Mucosa of descending colon (tissue), 3 donors: ENCODE measurements around the gene TMEM87B. TPM values are rescaled to one million over a fixed set of nuclear protein-coding genes. Genes with fewer than 3 reads are reported as not detected.
"Not testable (repeated sequence)": the region's sequence is repeated elsewhere in the genome, so short reads cannot be mapped to it uniquely, and the experiment has no call there.

ENCODE experiments used
- ATAC-seq: fragments of 200-7000 bp; cut with Tn5 transposase; one replicate; pipeline ENCODE4 v1.9.1; 2020; ENCODE audit warnings: mild to moderate bottlenecking, moderate library complexity
- DNase-seq, 3 donors: peaks; one replicate each; pipeline ENCODE4 v3.0.0-alpha.2; 2020
- H3K36me3 ChIP-seq: fragments of 200-600 bp; one replicate; pipeline ENCODE4 v1.8.0; 2021; ENCODE audit warnings: low read depth, mild to moderate bottlenecking
- H3K4me1 ChIP-seq: fragments of 200-600 bp; one replicate; pipeline ENCODE4 v1.8.0; 2021; ENCODE audit warnings: low read depth, mild to moderate bottlenecking
- H3K4me3 ChIP-seq: fragments of 200-600 bp; one replicate; pipeline ENCODE4 v1.8.0; 2021; ENCODE audit warnings: mild to moderate bottlenecking
- H3K9me3 ChIP-seq: fragments of 200-600 bp; one replicate; pipeline ENCODE4 v1.8.0; 2021; ENCODE audit warnings: mild to moderate bottlenecking
- CTCF ChIP-seq: fragments of 200-600 bp; IDR thresholded peaks from one replicate; pipeline ENCODE4 v1.8.0; 2022; ENCODE audit warnings: antibody characterized with exemption, mild to moderate bottlenecking
- intact Hi-C, 2 donors: fragments of 100-400 bp; cut with DNase I in 1 of 2; cut with micrococcal nuclease in 1 of 2; formaldehyde crosslinking; loops; one replicate each; pipeline versions ENCODE4 v1.11.0 to v1.11.1; 2022; cut with DNase I, micrococcal nuclease
- total RNA-seq, 3 donors: library from RNA; stranded (reverse); fragmentation: NEBNext Ultra II Directional in 2 of 3; extraction: Animal tissue kit (Norgen Biotek cat#: 25700) in 2 of 3; gene quantifications; one replicate each; pipeline versions ENCODE4 v1.2.1 to v1.2.4, GENCODE V29; 2021 to 2023
- donor health status: DM: no; HTN: no; CAD: no; lungs with moderate emphysema.
- donor health status: DM: no; HTN: no; CAD: no.
- donor health status: DM: no; HTN: yes; CAD: no.

Gene TMEM87B
- total RNA-seq, 3 donors from 2014 or later, result 39.2 to 72.2 (median 55.7) TPM

DNA sequence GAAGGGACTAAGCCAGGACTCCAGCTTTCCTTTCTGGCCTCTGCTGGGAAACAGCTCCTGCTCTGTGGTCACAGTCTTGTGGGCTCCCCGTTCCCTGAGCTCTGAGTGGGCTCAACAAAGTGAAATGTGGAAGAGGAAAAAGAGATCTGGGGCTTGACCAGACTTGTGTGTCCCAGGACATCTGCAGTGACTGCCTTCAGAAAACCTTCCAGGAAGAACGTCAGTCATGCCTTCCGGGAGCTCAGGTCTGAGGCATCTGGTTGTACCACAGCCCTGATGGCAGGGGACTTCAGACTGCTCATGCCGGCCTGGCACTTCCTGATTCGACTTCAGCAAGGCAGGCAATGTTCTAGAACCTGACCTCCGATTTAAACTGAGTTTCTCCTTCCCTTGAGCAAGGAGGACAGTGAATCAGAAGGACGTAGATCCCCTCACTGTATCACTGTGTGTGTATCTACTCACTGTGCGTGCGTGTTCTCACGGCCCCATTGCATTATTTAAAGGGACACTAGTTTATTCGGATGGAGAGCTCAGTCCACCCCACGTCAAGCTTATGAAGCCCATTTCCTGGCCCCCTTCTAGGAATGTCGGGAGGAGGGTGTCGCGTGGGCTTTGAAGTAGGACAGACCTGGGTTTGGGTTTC lies 82.6 kb downstream of the TMEM87B start:
- intact Hi-C loops, result no loop called here
- peaks cover 3% of the 10 kb centered on the region for H3K4me1 ChIP-seq
- no peak for TF ChIP-seq CTCF
- peak in 2 of 3 donors; percentile 29 to 41 for DNase-seq
- H3K36me3 ChIP-seq, result no peaks in the 10 kb centered on the region
- H3K4me3 ChIP-seq, result no peak overlapping the region
- peak; percentile 81 for ATAC-seq
- no peaks in the 10 kb centered on the region for H3K9me3 ChIP-seq

DNA sequence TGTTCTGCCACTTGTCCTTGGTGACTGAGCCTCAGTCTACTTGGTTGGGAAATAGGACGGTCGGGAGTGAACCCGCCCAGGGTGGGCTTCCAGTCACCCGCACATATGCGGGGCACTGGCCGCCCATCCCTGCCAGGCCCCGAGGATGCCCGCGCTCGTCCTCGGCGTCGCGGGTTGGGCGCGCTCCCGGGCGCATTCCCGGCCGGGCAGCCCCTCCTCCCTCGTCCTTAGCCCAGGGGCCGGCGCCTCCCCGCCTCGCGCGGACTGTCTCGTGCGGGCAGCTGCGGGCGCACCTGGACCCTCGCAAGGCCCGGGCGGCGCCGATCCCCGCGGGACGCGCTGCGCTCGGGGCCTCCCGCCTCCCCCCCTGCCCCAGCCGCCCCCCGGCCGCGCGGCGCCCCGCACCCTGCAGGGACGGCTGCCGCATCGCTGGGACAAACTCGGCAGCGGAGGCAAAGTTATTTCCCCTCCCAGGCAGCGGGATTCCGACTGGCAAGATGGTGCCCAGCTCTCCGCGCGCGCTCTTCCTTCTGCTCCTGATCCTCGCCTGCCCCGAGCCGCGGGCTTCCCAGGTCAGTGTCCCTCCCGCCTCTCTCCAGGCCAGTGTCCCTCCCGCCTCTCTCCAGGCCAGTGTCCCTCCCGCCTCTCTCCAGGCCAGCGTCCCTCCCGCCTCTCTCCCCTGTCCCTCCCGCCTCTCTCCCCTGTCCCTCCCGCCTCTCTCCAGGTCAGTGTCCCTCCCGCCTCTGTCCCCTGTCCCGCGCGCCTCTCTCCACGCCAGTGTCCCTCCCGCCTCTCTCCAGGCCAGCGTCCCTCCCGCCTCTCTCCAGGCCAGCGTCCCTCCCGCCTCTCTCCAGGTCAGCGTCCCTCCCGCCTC lies 83.3 kb downstream of the TMEM87B start, which contains the start of gene FBLN7:
Gene FBLN7, plus strand, starts transcription at position 227 of the 874 bp plus-strand sequence. Its CDS starts 271 bp downstream, at position 498.
- ATAC-seq (peak; percentile 53), DNase-seq (no peak)
- Histone ChIP-seq H3K4me1 (peaks cover 3% of the 10 kb centered on the region), H3K4me3 (no peak within 1 kb of the TSS), H3K36me3 (no peaks in the 10 kb centered on the region), H3K9me3 (no peaks in the 10 kb centered on the region)
- intact Hi-C loops, result no loop called here
- no peak for TF ChIP-seq CTCF

DNA sequence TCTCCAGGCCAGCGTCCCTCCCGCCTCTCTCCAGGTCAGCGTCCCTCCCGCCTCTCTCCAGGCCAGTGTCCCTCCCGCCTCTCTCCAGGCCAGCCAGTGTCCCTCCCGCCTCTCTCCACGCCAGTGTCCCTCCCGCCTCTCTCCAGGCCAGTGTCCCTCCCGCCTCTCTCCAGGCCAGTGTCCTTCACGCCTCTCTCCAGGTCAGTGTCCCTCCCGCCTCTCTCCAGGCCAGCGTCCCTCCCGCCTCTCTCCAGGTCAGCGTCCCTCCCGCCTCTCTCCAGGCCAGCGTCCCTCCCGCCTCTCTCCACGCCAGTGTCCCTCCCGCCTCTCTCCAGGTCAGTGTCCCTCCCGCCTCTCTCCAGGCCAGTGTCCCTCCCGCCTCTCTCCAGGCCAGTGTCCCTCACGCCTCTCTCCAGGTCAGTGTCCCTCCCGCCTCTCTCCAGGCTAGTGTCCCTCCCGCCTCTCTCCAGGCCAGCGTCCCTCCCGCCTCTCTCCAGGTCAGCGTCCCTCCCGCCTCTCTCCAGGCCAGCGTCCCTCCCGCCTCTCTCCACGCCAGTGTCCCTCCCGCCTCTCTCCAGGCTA lies 84.1 kb downstream of the TMEM87B start:
- H3K4me3 ChIP-seq, DNase-seq, intact Hi-C loops, ATAC-seq, H3K4me1 ChIP-seq, H3K9me3 ChIP-seq, H3K36me3 ChIP-seq: not testable (repeated sequence)

DNA sequence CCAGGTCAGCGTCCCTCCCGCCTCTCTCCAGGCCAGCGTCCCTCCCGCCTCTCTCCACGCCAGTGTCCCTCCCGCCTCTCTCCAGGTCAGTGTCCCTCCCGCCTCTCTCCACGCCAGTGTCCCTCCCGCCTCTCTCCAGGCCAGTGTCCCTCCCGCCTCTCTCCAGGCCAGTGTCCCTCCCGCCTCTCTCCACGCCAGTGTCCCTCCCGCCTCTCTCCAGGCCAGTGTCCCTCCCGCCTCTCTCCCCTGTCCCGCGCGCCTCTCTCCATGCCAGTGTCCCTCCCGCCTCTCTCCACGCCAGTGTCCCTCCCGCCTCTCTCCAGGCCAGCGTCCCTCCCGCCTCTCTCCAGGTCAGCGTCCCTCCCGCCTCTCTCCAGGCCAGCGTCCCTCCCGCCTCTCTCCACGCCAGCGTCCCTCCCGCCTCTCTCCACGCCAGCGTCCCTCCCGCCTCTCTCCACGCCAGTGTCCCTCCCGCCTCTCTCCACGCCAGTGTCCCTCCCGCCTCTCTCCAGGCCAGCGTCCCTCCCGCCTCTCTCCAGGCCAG lies 84.7 kb downstream of the TMEM87B start:
- ATAC-seq, DNase-seq, H3K4me1 ChIP-seq, H3K4me3 ChIP-seq, H3K36me3 ChIP-seq, intact Hi-C loops, H3K9me3 ChIP-seq: not testable (repeated sequence)

DNA sequence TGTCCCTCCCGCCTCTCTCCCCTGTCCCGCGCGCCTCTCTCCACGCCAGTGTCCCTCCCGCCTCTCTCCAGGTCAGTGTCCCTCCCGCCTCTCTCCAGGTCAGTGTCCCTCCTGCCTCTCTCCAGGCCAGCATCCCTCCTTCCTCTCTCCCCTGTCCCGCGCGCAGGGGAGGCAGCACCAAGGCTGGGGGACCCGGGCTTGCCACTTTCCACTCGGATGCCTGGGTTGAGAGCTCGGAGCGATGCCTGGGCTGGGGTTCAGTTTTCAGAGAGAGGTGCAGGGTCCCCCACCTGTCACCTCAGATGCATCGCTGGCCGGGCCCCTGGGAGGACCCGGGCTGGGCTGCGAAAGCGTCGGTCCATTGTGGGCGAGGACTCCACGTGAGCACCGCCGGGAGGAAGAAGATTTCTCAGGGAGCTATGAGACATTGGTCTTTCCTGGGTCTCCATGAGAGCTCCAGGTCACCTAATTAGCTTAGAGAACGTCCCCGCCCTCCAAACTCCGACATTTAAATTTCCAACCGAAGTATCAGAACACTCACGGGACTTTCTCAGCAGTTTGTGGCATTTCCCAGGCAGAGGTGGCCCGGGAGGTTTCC lies 85.2 kb downstream of the TMEM87B start:
- intact Hi-C loops, result no loop called here
- no peak overlapping the region for H3K4me3 ChIP-seq
- DNase-seq, result no peak
- H3K36me3 ChIP-seq, result no peaks in the 10 kb centered on the region
- TF ChIP-seq CTCF, result no peak
- no peak for ATAC-seq
- H3K4me1 ChIP-seq, result peaks cover 3% of the 10 kb centered on the region
- H3K9me3 ChIP-seq, result no peaks in the 10 kb centered on the region

- Histone ChIP-seq H3K4me3 (no peak overlapping the region), H3K36me3 (no peaks in the 10 kb centered on the region), H3K9me3 (no peaks in the 10 kb centered on the region), H3K4me1 (peaks cover 3% of the 10 kb centered on the region)
- no peak for DNase-seq
- ATAC-seq, result no peak
- intact Hi-C loops, result no loop called here
- TF ChIP-seq CTCF, result no peak
Observed at GRCh38 chr2:112140899-112141625, 86.0 kb downstream of the TMEM87B start.
